ENCODE data around the gene SP110. TPM values are rescaled to one million over a fixed set of nuclear protein-coding genes. Genes with fewer than 3 reads are reported as not detected.

SP110 gene
- total RNA-seq, 2 donors from 2014 or later, result 118 to 128 TPM

DNA sequence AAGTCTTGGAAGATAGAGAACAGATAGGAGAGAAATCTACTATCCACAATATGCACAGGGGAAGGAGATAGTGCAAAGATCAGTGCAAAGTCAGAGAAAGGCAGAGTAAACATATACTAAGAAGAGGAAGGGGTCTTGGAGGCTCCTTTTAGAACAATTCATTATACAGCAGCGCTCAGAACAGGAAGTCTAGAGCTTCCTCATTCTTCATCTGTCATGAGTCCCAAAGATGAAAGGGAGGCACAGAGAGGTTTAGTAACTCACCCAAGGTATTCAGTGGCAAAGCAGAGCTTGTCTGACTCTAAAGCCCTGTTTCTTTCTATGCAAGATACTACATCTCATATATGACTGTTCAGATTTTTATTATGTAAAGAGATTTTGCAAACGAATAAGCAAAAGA lies 1.4 kb downstream of the SP110 start:
- no peak for DNase-seq
- Mint-ChIP-seq H3K27me3 (ENCODE audit: low read depth) (no peaks in the 10 kb centered on the region), H3K4me1 (ENCODE audit: low read depth) (peaks cover 77% of the 10 kb centered on the region), H3K36me3 (ENCODE audit: insufficient read depth in 2 of 2) (peaks cover 23 to 61% of the 10 kb centered on the region in 2 donors), H3K27ac (peak overlapping the region; percentile 16), H3K4me3 (peak overlapping the region; percentile 79 to 99), H3K9me3 (peaks cover 0 to 2% of the 10 kb centered on the region in 2 donors)
- no peak for ATAC-seq (replicated peaks in 1 of 2)

DNA sequence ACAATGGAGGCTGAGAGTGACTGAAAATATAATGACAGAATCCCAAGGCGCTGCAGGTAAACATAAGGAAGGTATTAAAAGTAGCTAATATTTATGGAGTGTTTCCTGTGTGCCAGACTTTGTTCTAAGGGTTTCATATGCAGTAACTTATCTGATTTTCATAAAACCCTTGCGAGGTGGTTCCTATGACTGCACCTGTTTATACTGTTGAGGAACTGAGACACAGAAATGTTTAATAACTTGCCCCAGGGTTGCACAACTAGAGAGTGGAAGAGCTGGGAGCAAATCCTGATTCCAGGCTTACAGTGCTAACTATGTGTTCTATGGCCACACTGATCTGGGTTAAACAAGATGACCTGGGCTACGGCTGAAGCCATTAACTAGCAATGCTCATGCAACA lies 2.4 kb downstream of the SP110 start:
- H3K27ac Mint-ChIP-seq, result peak overlapping the region; percentile 69

DNA sequence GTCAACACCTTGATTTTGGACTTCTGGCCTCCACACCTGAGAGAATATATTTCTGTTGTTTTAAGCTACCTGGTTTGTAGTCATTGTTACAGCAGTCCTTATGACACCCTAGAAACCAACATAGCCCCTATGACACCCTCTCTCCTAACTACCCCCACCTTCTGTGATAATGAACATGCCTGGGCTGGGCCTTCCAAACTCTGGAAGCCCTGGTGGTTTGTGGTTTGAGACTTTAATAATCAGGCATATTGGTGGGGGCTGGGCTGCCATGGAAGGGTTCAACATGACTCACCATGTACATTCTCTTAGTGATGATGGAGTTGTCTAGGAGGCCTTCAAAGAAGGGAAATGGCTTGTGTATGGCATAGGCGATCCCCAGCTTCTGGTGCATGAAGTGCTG lies 3.3 kb downstream of the SP110 start:
- DNase-seq (no peak), ATAC-seq (replicated peaks in 1 of 2) (no peak)
- H3K4me3 Mint-ChIP-seq, result peak overlapping the region in 1 of 2 donors; percentile 17
- peaks cover 0 to 2% of the 10 kb centered on the region in 2 donors for H3K9me3 Mint-ChIP-seq
- H3K4me1 Mint-ChIP-seq (ENCODE audit: low read depth), result peaks cover 58% of the 10 kb centered on the region
- H3K27ac Mint-ChIP-seq, result no peak overlapping the region
- H3K36me3 Mint-ChIP-seq (ENCODE audit: insufficient read depth in 2 of 2), result peaks cover 27 to 70% of the 10 kb centered on the region in 2 donors
- H3K27me3 Mint-ChIP-seq (ENCODE audit: low read depth), result no peaks in the 10 kb centered on the region

More for the DNA sequence above, 2.4 kb downstream of the SP110 start:
- Mint-ChIP-seq H3K4me1 (ENCODE audit: low read depth) (peaks cover 67% of the 10 kb centered on the region), H3K27me3 (ENCODE audit: low read depth) (no peaks in the 10 kb centered on the region), H3K4me3 (peak overlapping the region; percentile 79 to 99), H3K9me3 (peaks cover 0 to 2% of the 10 kb centered on the region in 2 donors), H3K36me3 (ENCODE audit: insufficient read depth in 2 of 2) (peaks cover 23 to 67% of the 10 kb centered on the region in 2 donors)
- DNase-seq, result no peak
- no peak for ATAC-seq (replicated peaks in 1 of 2)

DNA sequence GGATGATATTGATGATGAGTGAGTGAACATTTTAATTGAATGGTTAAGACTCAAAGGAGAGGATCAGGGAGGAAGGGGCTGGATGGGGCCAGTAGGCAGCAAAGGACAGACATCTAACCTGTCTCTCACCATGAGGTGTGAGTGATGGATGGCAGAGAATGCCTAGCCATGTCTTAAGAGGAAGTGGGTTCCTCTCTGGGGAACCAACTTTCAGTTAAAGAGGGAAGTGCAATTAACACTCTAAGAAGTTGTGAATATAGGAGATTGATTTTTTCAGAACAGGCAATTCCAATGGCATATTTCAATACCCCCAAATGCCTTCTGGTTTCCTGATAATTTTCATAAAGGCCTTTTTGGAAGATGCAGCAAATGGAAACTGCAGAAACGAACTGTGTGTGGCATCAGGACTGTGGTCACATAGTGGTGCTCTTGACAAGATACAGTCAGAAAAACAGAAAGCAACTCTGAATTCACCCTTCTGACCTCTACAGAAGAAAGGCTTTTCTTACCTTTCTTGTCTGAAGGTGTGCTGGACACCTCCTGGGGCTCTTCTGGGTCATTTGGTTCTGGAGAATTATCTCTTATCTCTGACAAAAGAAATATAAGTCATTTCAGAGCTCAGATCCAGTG lies 10.2 kb downstream of the SP110 start:
- ATAC-seq (replicated peaks in 1 of 2) (no peak), DNase-seq (no peak)
- Mint-ChIP-seq H3K9me3 (no peaks in the 10 kb centered on the region), H3K4me3 (no peak overlapping the region), H3K27me3 (ENCODE audit: low read depth) (no peaks in the 10 kb centered on the region), H3K27ac (no peak overlapping the region), H3K36me3 (ENCODE audit: insufficient read depth in 2 of 2) (peaks cover 19 to 39% of the 10 kb centered on the region in 2 donors), H3K4me1 (ENCODE audit: low read depth) (peaks cover 24% of the 10 kb centered on the region)

DNA sequence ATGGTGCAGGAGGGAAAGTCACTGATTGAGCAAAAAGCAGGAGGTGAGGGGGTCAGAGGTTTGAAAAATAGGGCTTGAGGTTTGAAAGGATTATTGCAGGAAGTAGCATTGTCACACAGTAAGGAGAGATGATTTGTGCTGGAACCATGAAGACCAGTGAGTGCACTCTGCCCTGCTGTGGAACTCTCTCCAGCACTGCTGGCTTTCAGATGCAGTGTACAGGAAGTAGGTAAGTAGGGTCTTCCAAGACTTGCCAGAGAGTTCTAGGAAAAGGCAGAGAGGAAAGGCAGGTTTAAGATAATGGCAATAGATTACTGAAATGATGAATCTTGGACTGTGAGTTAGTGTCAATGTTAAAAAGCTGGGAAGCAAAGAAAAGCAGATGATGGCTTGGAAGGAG lies 11.2 kb downstream of the SP110 start:
- DNase-seq (no peak), ATAC-seq (replicated peaks in 1 of 2) (no peak)
- Mint-ChIP-seq H3K27ac (no peak overlapping the region), H3K9me3 (no peaks in the 10 kb centered on the region), H3K4me1 (ENCODE audit: low read depth) (peaks cover 19% of the 10 kb centered on the region), H3K27me3 (ENCODE audit: low read depth) (no peaks in the 10 kb centered on the region), H3K36me3 (ENCODE audit: insufficient read depth in 2 of 2) (peaks cover 18 to 35% of the 10 kb centered on the region in 2 donors), H3K4me3 (no peak overlapping the region)

DNA sequence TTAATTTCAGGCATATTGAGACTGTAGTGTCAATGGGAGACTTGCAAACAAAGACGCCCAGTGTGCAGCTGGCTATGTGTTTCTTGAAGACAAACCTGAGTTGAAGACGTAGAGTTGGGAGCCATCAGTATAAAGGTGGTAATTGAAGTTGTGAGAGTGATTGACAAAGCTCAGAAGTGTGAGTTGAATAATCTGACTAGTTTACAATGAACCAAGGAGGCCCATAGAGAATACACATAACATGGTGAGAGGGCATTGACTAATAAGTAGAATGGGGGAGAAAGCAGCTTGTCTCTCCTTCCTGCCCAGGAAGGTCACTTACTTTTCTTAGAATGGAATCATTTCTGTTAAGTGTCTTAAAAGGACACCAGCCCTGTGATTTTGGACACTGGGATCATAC lies 14.1 kb downstream of the SP110 start:
- DNase-seq, result no peak
- H3K27ac Mint-ChIP-seq, result peak overlapping the region; percentile 61
- peak overlapping the region; percentile 1 to 65 for H3K4me3 Mint-ChIP-seq
- H3K4me1 Mint-ChIP-seq (ENCODE audit: low read depth), result peaks cover 34% of the 10 kb centered on the region
- H3K9me3 Mint-ChIP-seq, result no peaks in the 10 kb centered on the region
- H3K27me3 Mint-ChIP-seq (ENCODE audit: low read depth), result no peaks in the 10 kb centered on the region
- ATAC-seq (replicated peaks in 1 of 2), result peak; percentile 72 to 83
- peaks cover 23 to 32% of the 10 kb centered on the region in 2 donors for H3K36me3 Mint-ChIP-seq (ENCODE audit: insufficient read depth in 2 of 2)

DNA sequence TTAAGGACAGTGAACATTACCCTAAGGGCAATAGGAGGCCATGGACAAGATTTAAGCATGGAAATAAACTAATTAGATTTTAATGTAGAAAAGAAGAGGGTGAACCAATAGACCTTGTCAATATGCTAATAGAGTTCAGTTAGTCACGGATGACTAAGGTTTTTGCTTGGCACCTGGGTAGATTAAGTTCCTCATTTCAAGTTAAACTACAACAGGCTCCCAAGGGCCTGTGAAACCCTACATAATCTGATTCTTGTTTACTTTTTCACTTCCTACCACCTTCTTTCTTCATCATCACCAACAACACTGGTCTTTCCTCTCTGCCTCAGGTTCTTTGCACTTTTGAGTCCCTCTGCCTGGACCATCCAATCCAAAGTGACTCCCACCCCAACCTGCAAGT lies 14.8 kb downstream of the SP110 start:
- Mint-ChIP-seq H3K4me1 (ENCODE audit: low read depth) (peaks cover 34% of the 10 kb centered on the region), H3K36me3 (ENCODE audit: insufficient read depth in 2 of 2) (peaks cover 27 to 39% of the 10 kb centered on the region in 2 donors), H3K9me3 (no peaks in the 10 kb centered on the region), H3K4me3 (peak overlapping the region in 1 of 2 donors; percentile 65), H3K27me3 (ENCODE audit: low read depth) (no peaks in the 10 kb centered on the region), H3K27ac (peak overlapping the region; percentile 75)
- no peak for ATAC-seq (replicated peaks in 1 of 2)
- DNase-seq, result no peak

DNA sequence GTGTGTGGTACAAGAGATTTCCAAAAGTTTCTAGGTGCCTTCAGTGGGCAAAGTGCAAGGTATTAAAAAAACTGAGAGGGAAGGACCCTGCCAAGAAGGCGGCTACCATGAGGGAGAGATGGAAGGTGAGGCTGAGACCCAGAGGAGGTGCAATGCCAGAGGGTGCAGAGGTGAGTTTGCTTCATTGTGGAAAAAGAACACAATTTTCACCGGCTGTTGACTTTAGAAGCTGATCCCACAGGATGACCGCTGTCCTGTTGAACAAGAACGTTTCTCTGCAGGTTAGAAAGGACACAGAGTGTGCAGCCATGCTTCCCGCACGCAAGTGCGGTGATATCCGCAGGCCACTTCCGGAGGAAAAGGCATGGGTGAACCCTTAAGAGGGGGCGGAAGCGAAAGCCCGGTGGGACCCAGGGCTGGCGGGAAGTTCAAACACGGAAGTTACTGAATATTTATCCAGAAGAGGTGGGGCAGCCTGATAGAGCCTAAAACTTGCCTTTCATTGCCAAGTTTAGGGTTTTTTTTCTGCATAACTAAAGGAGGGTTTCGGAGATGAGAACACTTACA lies 16.6 kb downstream of the SP110 start:
- DNase-seq, result no peak
- Mint-ChIP-seq H3K27me3 (ENCODE audit: low read depth) (no peaks in the 10 kb centered on the region), H3K36me3 (ENCODE audit: insufficient read depth in 2 of 2) (peaks cover 30 to 53% of the 10 kb centered on the region in 2 donors)

DNA sequence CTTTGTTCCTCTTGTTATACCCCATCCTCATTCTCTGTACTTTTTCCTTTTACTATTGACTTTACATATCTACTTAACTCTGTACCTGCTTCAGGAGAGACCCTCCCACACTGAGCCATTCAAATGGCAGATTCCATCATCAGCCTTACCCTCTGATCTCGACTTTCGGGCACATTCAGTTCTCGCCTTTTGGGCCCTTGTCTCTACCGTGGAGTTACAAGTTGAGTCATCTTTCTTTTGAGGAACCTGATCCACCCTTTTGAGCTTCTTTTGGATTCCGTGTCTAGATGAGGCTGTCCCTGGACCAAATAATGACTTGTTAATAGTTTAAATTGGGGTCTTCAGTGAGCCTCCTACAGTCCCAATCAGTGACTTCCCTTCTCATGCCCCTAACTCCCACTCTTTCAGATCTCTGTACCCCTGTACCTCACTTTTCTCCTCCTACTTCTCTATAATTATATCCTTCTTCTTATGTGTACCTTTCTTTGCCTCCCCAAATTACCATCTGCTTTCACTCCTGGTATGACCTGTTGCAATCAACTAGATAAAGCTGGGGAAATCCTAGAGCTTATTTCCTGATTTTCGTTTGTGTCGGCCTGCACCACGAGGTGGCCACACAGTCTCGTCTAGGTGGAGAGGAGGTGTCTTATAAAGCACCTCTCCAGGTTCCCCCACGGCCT lies 17.2 kb downstream of the SP110 start:
- no peaks in the 10 kb centered on the region for H3K27me3 Mint-ChIP-seq (ENCODE audit: low read depth)
- DNase-seq (peak; percentile 37 to 51), ATAC-seq (replicated peaks in 1 of 2) (peak; percentile 67 to 79)
- no peaks in the 10 kb centered on the region for H3K9me3 Mint-ChIP-seq
- peaks cover 33 to 57% of the 10 kb centered on the region in 2 donors for H3K36me3 Mint-ChIP-seq (ENCODE audit: insufficient read depth in 2 of 2)
- H3K27ac Mint-ChIP-seq, result peak overlapping the region; percentile 89
- peaks cover 34% of the 10 kb centered on the region for H3K4me1 Mint-ChIP-seq (ENCODE audit: low read depth)
- peak overlapping the region; percentile 44 to 67 for H3K4me3 Mint-ChIP-seq

More for the DNA sequence above, 16.6 kb downstream of the SP110 start:
- Mint-ChIP-seq H3K9me3 (no peaks in the 10 kb centered on the region), H3K4me3 (peak overlapping the region; percentile 44 to 67), H3K27ac (peak overlapping the region; percentile 89), H3K4me1 (ENCODE audit: low read depth) (peaks cover 34% of the 10 kb centered on the region)
- ATAC-seq (replicated peaks in 1 of 2), result peak in 1 of 2 donors; percentile 2

DNA sequence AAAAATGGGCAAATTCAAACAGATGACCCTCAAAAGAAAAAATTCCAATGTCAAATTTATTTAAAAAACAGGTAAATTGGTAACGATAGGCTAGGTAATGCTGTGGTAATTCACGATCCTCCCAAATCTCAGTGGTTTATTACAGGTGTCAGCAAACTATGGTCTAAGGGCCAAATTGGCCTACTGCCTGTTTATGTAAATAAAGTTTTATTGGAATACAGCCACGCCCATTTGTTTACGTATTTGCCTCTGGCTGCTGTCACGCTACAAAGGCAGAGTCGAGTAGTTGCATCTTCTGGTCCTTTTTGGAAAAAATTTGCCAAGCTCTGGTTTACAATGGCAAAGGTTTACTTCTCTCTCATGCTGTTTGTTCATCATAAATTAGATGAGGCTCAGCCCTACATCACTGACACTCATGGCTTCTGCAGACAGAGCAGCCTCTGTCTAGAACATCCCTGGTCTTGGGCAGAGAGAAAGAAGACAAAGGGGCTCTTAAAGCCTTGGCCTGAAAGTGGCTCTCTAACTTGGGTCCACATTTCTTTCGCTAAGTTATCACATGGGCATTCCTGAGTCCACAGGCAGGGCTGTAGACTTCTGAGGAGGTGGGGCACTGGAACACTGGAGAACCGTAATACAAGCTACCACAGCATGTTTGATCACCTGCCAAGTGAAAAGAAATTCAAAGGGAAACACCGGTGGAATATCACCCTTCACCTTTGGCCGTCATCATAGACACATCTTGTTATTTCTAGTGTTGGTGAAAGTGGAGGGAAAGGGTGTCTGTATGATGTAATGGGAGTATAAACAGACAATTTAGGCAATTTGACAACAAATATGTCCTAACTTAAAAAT lies 34.8 kb downstream of the SP110 start:
- Mint-ChIP-seq H3K27me3 (ENCODE audit: low read depth) (no peaks in the 10 kb centered on the region), H3K27ac (peak overlapping the region; percentile 17), H3K36me3 (ENCODE audit: insufficient read depth in 2 of 2) (peaks cover 15 to 53% of the 10 kb centered on the region in 2 donors), H3K9me3 (peaks cover 2 to 6% of the 10 kb centered on the region in 2 donors), H3K4me1 (ENCODE audit: low read depth) (no peaks in the 10 kb centered on the region), H3K4me3 (no peak overlapping the region)
- no peak for ATAC-seq (replicated peaks in 1 of 2)
- DNase-seq, result no peak

DNA sequence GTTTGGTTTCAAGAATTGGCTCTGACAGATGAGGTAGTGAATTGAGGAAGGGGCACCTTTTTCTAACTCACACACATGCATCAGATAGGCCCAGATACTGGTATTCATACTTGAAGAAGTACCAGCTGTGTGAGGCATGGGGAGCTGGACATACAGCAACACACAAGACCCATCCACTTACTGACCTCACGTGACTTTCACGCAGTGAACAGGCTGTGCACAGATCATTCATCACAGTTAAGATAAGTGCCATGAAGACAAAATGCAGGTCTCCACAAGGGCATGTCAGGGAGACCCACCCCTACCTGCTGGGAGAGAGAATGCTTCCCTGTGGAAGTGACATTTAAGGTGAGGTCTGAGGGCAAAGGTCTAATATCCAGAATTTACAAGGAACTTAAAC lies 38.6 kb downstream of the SP110 start:
- no peak overlapping the region for H3K4me3 Mint-ChIP-seq
- H3K27ac Mint-ChIP-seq, result no peak overlapping the region
- no peaks in the 10 kb centered on the region for H3K4me1 Mint-ChIP-seq (ENCODE audit: low read depth)
- peaks cover 0 to 2% of the 10 kb centered on the region in 2 donors for H3K9me3 Mint-ChIP-seq
- no peak for ATAC-seq (replicated peaks in 1 of 2)
- no peaks in the 10 kb centered on the region for H3K27me3 Mint-ChIP-seq (ENCODE audit: low read depth)
- peaks cover 16 to 61% of the 10 kb centered on the region in 2 donors for H3K36me3 Mint-ChIP-seq (ENCODE audit: insufficient read depth in 2 of 2)
- DNase-seq, result no peak

DNA sequence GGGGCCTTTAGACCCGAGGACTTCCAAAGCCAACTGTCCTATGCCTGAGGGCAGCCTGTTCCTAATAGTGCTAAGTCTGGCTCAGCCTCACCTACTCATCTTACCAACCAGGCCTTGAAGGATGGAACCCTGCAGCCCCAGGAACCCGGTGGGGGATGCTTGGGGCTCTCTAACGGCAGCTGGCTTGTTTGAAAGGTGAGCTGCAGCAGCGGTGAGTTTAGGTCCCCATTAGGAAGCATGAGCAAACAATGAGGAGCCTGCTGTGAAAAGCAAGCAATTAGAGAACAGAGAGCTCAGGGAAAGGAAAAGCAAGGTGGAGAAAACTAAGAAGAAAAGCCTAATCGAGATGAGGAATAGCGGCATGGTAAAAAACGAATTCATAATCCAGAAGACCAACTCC lies 39.9 kb downstream of the SP110 start:
- Mint-ChIP-seq H3K36me3 (ENCODE audit: insufficient read depth in 2 of 2) (peaks cover 13 to 56% of the 10 kb centered on the region in 2 donors), H3K27ac (no peak overlapping the region), H3K9me3 (no peaks in the 10 kb centered on the region), H3K4me1 (ENCODE audit: low read depth) (no peaks in the 10 kb centered on the region), H3K27me3 (ENCODE audit: low read depth) (no peaks in the 10 kb centered on the region), H3K4me3 (no peak overlapping the region)
- ATAC-seq (replicated peaks in 1 of 2) (no peak), DNase-seq (no peak)
